Activated CD8-positive, alpha-beta T cell treated with anti-CD3 and anti-CD28 coated beads for 36 hours (primary cell): ENCODE data around the gene ANKS1B. TPM values are rescaled to one million over a fixed set of nuclear protein-coding genes. Genes with fewer than 3 reads are reported as not detected.

Source experiments
- ATAC-seq: fragments of 200-7000 bp; cut with Tn5 transposase; one replicate; pipeline ENCODE4 v1.10.0; 2021; ENCODE audit warnings: mild to moderate bottlenecking, moderate library complexity
- CTCF ChIA-PET: fragments of 350-600 bp; sonication (Branson Sonifier 250); formaldehyde crosslinking; loops from one replicate; lab custom pipeline; 2021; ENCODE audit warnings: antibody characterized with exemption; lab: Charles Lee
- POLR2A ChIA-PET: fragments of 350-600 bp; sonication (Branson Sonifier 250); formaldehyde crosslinking; loops from one replicate; lab custom pipeline; 2021; ENCODE audit warnings: antibody characterized with exemption; lab: Charles Lee
- DNase-seq: peaks from one replicate; pipeline ENCODE4 v3.0.0-alpha.2; 2020
- H3K27ac Mint-ChIP-seq: one replicate; pipeline ENCODE4 v1.8.0; 2021; ENCODE audit warnings: mild to moderate bottlenecking, mixed read lengths
- H3K27me3 Mint-ChIP-seq: one replicate; pipeline ENCODE4 v1.8.0; 2021; ENCODE audit warnings: mixed read lengths
- H3K36me3 Mint-ChIP-seq: one replicate; pipeline ENCODE4 v1.8.0; 2021; ENCODE audit warnings: low read depth, mixed read lengths
- H3K4me1 Mint-ChIP-seq: one replicate; pipeline ENCODE4 v1.8.0; 2021; ENCODE audit warnings: low read depth, mixed read lengths
- H3K4me3 Mint-ChIP-seq: one replicate; pipeline ENCODE4 v1.8.0; 2021; ENCODE audit warnings: mild to moderate bottlenecking, moderate library complexity, mixed read lengths
- H3K9me3 Mint-ChIP-seq: one replicate; pipeline ENCODE4 v1.8.0; 2021; ENCODE audit warnings: mixed read lengths
- intact Hi-C: fragments of 100-400 bp; cut with micrococcal nuclease; formaldehyde crosslinking; loops from one replicate; pipeline ENCODE4 v1.10.0; 2022
- total RNA-seq, 2 experiments: library from RNA; stranded (reverse); gene quantifications; one replicate each; pipeline ENCODE4 v1.2.3, GENCODE V29; 2021
- TF ChIP-seq, protein P1 (sequence below): fragments of 200-600 bp; IDR thresholded peaks from one replicate; pipeline ENCODE4 v1.8.0; 2022; ENCODE audit warnings: antibody characterized with exemption, mild to moderate bottlenecking

The ANKS1B gene
- under 1 TPM in 1 of 2 experiments, not detected in 1; 0.54 TPM for total RNA-seq

DNA sequence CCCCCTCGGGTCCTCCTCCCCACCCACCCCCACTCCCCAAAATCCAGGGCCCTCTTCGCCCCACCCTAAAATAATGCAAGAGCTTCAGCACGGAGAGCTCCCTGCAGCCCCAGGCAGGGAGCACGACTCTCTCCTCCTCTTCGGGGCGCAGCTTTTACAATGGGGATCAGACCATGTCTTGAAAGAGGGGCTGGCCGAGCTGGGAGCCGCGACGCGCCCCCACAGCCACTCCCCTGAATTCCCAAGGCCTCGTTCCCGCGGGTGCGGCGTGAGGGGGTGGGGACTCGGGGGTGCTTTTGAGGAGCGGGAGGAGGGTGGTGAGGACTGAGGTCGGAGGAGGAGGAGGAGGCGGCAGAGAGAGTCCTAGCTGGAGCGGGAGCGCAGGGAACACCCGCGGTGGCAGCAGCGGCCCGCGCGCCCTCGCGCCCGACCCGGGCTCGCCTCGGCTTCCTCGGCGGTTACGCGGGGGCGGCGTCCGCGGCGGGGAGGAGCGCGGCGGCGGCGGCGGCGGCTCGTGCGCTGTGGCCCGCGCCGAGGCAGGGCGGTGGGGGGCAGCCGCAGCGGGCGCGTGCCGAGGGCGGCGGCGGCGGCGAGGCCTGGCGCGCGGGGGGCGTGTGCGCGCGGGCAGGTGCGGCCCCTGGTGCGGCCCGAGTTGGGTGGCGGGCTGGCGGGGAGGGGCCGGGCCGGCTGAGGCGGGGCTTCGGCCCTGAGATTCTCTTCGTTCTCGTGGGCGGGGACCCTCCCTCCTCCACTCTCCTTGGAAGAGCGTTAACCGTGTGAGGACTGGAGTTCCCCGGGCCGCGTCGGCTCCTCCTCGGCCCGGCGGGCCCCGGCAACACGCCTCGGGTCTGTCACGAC lies at the start of gene ANKS1B:
Gene ANKS1B (minus strand): TSS at position 666 of the 858 bp plus-strand sequence. CDS start 699 bp downstream, outside the sequence.
- TF ChIP-seq, protein P1, sequence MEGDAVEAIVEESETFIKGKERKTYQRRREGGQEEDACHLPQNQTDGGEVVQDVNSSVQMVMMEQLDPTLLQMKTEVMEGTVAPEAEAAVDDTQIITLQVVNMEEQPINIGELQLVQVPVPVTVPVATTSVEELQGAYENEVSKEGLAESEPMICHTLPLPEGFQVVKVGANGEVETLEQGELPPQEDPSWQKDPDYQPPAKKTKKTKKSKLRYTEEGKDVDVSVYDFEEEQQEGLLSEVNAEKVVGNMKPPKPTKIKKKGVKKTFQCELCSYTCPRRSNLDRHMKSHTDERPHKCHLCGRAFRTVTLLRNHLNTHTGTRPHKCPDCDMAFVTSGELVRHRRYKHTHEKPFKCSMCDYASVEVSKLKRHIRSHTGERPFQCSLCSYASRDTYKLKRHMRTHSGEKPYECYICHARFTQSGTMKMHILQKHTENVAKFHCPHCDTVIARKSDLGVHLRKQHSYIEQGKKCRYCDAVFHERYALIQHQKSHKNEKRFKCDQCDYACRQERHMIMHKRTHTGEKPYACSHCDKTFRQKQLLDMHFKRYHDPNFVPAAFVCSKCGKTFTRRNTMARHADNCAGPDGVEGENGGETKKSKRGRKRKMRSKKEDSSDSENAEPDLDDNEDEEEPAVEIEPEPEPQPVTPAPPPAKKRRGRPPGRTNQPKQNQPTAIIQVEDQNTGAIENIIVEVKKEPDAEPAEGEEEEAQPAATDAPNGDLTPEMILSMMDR = no peak
- Mint-ChIP-seq H3K27ac (no peak within 1 kb of the TSS), H3K27me3 (peaks cover 40% of the 10 kb centered on the region), H3K4me3 (peak within 1 kb of the TSS; percentile 56), H3K9me3 (no peaks in the 10 kb centered on the region), H3K4me1 (peaks cover 9% of the 10 kb centered on the region), H3K36me3 (no peaks in the 10 kb centered on the region)
- intact Hi-C loops = no loop called here
- ATAC-seq = peak; percentile 78
- CTCF ChIA-PET = no interaction called here
- POLR2A ChIA-PET = no interaction called here
- DNase-seq = peak; percentile 43

DNA sequence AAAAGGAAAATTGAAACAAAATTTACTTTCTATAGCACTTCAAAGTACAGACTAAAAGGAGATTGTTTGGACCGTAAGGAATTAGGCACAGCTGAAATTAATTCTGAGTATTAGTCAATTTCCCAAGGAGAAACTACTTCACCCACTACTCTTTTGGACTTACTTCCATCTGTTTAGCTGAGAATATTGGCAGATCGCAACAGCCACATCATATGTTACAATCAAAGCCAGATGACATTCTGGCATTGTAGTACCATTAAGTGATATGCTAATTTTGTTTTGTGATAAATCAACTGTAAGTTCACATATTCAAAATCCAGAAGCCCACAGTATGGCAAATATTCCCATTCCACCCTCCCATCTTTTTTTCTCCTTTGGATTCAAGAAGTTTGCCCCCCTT lies 47.1 kb upstream of the ANKS1B start:
- intact Hi-C loops = no loop called here
- H3K9me3 Mint-ChIP-seq = no peaks in the 10 kb centered on the region
- no peak overlapping the region for H3K4me3 Mint-ChIP-seq
- peaks cover 19% of the 10 kb centered on the region for H3K36me3 Mint-ChIP-seq
- DNase-seq (no peak), ATAC-seq (no peak)
- TF ChIP-seq, protein P1 = no peak
- ChIA-PET POLR2A (no interaction called here), CTCF (no interaction called here)
- no peaks in the 10 kb centered on the region for H3K4me1 Mint-ChIP-seq
- no peaks in the 10 kb centered on the region for H3K27me3 Mint-ChIP-seq
- H3K27ac Mint-ChIP-seq = no peak overlapping the region

DNA sequence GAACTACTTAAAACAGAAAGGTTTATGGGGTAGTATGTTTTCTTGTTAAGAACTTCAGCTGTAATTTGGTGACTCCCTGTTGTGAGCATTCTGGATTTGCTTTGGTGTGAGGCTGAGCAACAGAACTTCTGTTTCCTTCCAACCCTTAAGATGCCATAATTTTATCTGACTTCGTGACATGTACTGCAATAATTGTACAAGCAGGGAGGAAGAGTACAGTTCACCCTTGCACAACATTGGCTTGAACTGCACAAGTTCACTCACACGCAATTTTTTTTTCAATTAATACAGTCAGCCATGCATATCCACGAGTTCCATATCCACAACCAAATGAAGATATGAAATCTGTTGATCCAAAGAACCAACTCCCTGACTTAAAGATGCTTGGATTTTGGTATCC lies 42.9 kb upstream of the ANKS1B start:
- H3K9me3 Mint-ChIP-seq = no peaks in the 10 kb centered on the region
- H3K27me3 Mint-ChIP-seq = no peaks in the 10 kb centered on the region
- H3K4me3 Mint-ChIP-seq = no peak overlapping the region
- TF ChIP-seq, protein P1 = no peak
- intact Hi-C loops = no loop called here
- POLR2A ChIA-PET = no interaction called here
- no peak for DNase-seq
- H3K36me3 Mint-ChIP-seq = peaks cover 15% of the 10 kb centered on the region
- CTCF ChIA-PET = no interaction called here
- ATAC-seq = no peak
- H3K27ac Mint-ChIP-seq = no peak overlapping the region
- no peaks in the 10 kb centered on the region for H3K4me1 Mint-ChIP-seq

DNA sequence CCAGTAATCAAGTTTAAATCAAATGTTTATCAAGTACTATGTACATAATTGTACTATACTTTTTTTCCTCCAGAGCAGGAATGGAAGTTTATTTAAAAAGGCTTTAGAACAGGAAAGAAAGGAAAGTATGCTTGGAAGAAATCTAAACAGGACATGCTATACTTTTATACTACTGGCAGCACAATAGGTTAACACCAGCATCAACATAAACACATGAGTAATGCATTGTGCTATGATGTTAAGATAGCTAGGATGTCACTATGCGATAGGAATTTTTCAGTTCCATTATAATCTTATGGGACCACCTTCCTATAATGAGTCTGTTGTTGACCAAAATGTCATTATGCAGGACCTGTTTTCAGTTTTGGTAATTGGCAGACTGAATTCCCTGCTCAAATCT lies 41.5 kb upstream of the ANKS1B start:
- Mint-ChIP-seq H3K4me3 (no peak overlapping the region), H3K4me1 (no peaks in the 10 kb centered on the region), H3K27me3 (no peaks in the 10 kb centered on the region), H3K27ac (no peak overlapping the region), H3K9me3 (no peaks in the 10 kb centered on the region), H3K36me3 (peaks cover 14% of the 10 kb centered on the region)
- ATAC-seq (no peak), DNase-seq (no peak)
- intact Hi-C loops = no loop called here
- POLR2A ChIA-PET = no interaction called here
- CTCF ChIA-PET = no interaction called here
- TF ChIP-seq, protein P1 = no peak

DNA sequence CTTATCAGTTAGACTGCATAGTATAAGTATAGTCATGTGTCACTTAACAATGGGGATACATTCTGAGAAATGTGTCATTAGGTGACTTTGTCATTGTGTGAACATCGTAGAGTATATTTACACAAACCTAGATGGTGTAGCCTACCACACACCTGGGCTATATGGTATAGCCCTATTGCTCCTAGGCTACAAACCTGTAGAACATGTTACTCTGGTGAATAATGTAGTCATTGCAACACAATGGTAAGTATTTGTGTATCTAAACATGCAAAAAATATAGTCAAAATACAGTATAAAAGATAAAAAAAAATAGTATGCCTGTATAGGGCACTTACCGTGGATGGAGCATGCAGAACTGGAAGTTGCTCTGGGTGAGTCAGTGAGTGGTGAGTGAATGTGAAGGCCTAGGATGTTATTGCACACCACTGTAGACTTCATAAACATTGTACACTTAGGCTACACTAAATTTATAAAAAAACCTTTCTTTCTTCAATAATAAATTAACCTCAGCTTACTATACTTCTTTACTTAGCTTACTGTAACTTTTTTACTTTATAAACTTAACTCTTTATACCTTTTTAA lies 40.3 kb upstream of the ANKS1B start:
- ATAC-seq = no peak
- peaks cover 14% of the 10 kb centered on the region for H3K36me3 Mint-ChIP-seq
- no peaks in the 10 kb centered on the region for H3K27me3 Mint-ChIP-seq
- DNase-seq = no peak
- POLR2A ChIA-PET = no interaction called here
- TF ChIP-seq, protein P1 = no peak
- no peaks in the 10 kb centered on the region for H3K9me3 Mint-ChIP-seq
- H3K27ac Mint-ChIP-seq = no peak overlapping the region
- H3K4me3 Mint-ChIP-seq = no peak overlapping the region
- intact Hi-C loops = no loop called here
- CTCF ChIA-PET = no interaction called here
- H3K4me1 Mint-ChIP-seq = no peaks in the 10 kb centered on the region
